GM12801 (cell line): Measurements from ENCODE around the gene CACHD1.

Experiments
- CTCF ChIP-seq: IDR thresholded peaks from one replicate; pipeline ENCODE4 v1.5.1; 2011; ENCODE audit warnings: control low read depth; ENCODE audit not compliant: insufficient read length; ENCODE audit errors: extremely low read depth

Gene CACHD1

GRCh38 chr1:64570267-64570855 is 100.4 kb downstream of the CACHD1 start:
- TF ChIP-seq CTCF = no peak

DNA sequence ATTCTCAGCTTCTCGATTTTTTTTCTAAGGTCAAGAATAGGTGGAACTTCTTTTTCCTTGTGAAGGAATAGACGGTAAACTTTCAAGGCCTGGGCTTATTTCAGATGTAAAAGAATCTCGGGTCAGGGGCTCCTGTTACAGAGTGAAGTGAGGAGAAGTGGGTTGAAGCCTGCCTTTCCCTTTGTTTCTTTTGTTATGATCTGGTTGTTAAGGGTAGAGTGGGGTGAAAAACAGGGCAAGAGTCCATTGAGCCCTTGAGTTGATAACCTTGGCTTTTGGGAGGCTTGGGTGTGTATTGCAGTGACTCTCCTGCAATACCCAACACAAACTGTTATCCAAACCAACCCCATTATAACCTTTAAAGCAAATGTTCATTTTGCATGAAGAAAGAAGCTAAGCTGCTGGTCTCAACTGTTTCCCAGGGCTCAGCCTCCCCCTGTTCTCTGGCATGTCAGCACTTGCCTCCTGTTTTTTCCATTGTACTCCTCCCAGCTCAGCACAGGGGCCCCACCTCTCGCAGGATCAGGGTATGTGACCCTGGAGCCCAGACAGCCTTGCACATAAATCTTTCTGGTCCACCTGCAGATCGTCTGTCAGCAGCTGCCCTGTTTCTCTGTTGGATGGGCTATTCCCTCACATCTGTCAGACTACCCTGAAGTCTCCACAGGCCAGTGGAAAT is 102.4 kb downstream of the CACHD1 start:
- no peak for TF ChIP-seq CTCF

DNA sequence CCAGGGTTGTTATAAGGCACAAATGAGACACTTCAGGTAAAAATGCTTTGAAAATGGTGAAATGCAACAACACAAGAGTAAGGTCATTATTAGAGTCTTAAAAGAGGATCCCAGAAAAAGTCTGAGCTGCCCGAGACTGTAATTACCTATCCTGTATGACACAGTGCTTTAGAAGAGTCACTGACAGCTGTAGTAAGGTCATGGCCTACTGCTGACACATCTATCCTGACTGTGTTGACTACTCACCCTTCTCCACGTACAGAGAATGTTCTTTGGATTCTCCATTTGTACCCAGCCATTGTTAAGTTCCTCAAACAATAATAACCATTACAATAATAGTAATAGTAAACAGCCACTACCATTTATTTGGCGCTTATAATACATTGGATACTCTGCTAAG is 104.4 kb downstream of the CACHD1 start:
- TF ChIP-seq CTCF = no peak

GRCh38 chr1:64575881-64576676 is 106.2 kb downstream of the CACHD1 start:
- no peak for TF ChIP-seq CTCF

DNA sequence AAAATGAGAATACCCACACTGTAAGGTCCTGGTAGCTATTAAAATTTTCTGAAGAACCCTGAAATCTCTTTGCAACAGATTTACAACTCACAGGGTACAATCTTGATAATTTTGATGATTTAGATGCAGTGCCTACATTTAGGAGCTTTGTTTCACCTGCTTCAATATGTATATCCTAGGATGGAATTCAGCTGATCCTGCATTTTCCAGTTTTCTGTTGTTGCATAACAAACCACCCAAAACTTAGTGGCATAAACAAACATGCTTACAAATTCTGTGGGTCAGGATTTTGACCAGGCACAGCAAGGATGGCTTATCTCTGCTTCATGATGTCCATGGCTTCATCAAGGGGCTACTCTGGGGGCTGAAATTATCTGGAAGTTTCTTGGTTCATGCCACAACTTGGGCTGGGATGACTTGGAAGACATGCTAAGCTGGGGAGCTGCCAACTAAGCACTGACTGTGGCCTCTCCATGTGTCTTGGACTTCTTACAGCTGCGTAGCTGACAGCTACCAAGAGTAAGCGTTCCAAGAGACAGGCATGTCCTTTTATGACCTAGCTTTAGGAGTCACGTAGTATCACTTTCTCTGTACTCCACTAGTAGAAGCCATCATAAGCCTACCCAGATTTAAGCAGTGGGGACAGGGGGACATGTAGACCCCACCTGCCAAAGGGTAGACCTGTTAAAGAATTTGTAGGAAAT is 108.5 kb downstream of the CACHD1 start:
- TF ChIP-seq CTCF = no peak

DNA sequence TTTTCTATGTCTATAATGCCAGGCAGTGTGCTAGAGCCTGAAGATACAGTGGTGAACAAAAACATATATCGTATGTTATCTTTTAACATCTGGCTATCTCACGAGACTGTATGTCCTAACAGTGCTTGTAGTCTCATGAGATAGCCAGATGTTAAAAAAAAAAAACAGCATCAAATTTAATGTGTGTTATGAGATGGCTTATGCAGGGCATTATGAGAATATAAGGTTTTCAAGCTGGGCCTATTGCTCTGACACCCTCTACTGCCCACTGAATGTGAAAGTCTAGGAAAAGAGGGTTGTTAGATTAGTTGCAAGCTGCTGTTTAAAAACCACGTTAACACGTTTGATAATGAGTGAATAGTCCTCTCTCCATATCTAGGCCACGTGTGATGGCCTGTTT is 109.8 kb downstream of the CACHD1 start:
- no peak for TF ChIP-seq CTCF
